Loucy (cell line): ENCODE measurements around the gene TSPAN9.

ENCODE experiments used
- H2AFZ ChIP-seq: fragments of 200-600 bp; sonication (generic); 2 replicates; pipeline ENCODE4 v1.6.0; 2016; ENCODE audit warnings: antibody characterized with exemption, mild to moderate bottlenecking, low read length, moderate library complexity
- H3F3A ChIP-seq: fragments of 200-600 bp; 2 replicates; pipeline ENCODE4 v1.6.0; 2016; ENCODE audit warnings: antibody characterized with exemption, low read depth, mild to moderate bottlenecking
- H3K27me3 ChIP-seq: fragments of 200-600 bp; sonication (generic); 2 replicates; pipeline ENCODE4 v1.6.1; 2014; ENCODE audit warnings: low read length, mild to moderate bottlenecking; ENCODE audit not compliant: insufficient read depth, poor library complexity, severe bottlenecking
- H3K36me3 ChIP-seq: fragments of 200-600 bp; sonication (generic); 2 replicates; pipeline ENCODE4 v1.6.1; 2016; ENCODE audit warnings: low read length; ENCODE audit not compliant: insufficient read depth
- H3K4me1 ChIP-seq: fragments of 200-600 bp; sonication (generic); 2 replicates; pipeline ENCODE4 v1.5.1; 2014; ENCODE audit warnings: low read length, mild to moderate bottlenecking; ENCODE audit not compliant: insufficient read depth, poor library complexity, severe bottlenecking
- H3K4me2 ChIP-seq: fragments of 200-600 bp; sonication (generic); 2 replicates; pipeline ENCODE4 v1.6.0; 2014; ENCODE audit warnings: antibody characterized with exemption, low read length, low read depth, mild to moderate bottlenecking; ENCODE audit not compliant: poor library complexity, severe bottlenecking
- H3K4me3 ChIP-seq: fragments of 200-600 bp; sonication (generic); 2 replicates; pipeline ENCODE4 v1.5.1; 2014; ENCODE audit warnings: low read length, mild to moderate bottlenecking, mixed read lengths; ENCODE audit not compliant: poor library complexity, severe bottlenecking
- H3K79me2 ChIP-seq: fragments of 200-600 bp; sonication (generic); 2 replicates; pipeline ENCODE4 v1.6.1; 2014; ENCODE audit warnings: low read length; ENCODE audit not compliant: insufficient read depth
- H3K9ac ChIP-seq: fragments of 200-600 bp; sonication (generic); 2 replicates; pipeline ENCODE4 v1.6.0; 2014; ENCODE audit warnings: mild to moderate bottlenecking, low read depth, low read length, moderate library complexity; ENCODE audit not compliant: poor library complexity, severe bottlenecking
- H3K9me2 ChIP-seq: fragments of 200-600 bp; sonication (generic); replicated peaks from 2 replicates; pipeline ENCODE4 v1.6.1; 2016; ENCODE audit warnings: low read depth, low read length, mixed read lengths
- H3K9me3 ChIP-seq: fragments of 200-600 bp; sonication (generic); 2 replicates; pipeline ENCODE4 v1.6.1; 2014; ENCODE audit warnings: mild to moderate bottlenecking, antibody characterized with exemption, low read length, low read depth; ENCODE audit not compliant: insufficient read depth
- H4K20me1 ChIP-seq: fragments of 200-600 bp; sonication (generic); 2 replicates; pipeline ENCODE4 v1.6.0; 2014; ENCODE audit warnings: antibody characterized with exemption, low read length, mild to moderate bottlenecking; ENCODE audit not compliant: insufficient read depth, poor library complexity, severe bottlenecking
- EZH2phosphoT487 ChIP-seq: fragments of 200-600 bp; IDR thresholded peaks from 2 replicates; pipeline ENCODE4 v1.6.1; 2018; ENCODE audit warnings: antibody characterized with exemption, mild to moderate bottlenecking, moderate library complexity, borderline replicate concordance
- TF ChIP-seq, protein P1 (sequence below): fragments of 200-600 bp; sonication (generic); conservative IDR thresholded peaks from 2 replicates; pipeline ENCODE4 v1.5.1; 2014; ENCODE audit warnings: mild to moderate bottlenecking, antibody characterized with exemption, low read length

Gene TSPAN9

GRCh38 chr12:3182426-3182825 is 105.2 kb downstream of the TSPAN9 start:
- Histone ChIP-seq H3K4me2 (no peak overlapping the region), H3K9ac (no peak overlapping the region), H3F3A (no peaks in the 10 kb centered on the region), H2AFZ (no peak overlapping the region), H3K9me2 (no peaks in the 10 kb centered on the region), H3K36me3 (no peaks in the 10 kb centered on the region), H4K20me1 (no peaks in the 10 kb centered on the region), H3K27me3 (no peaks in the 10 kb centered on the region), H3K79me2 (no peaks in the 10 kb centered on the region), H3K9me3 (no peaks in the 10 kb centered on the region), H3K4me3 (no peak overlapping the region), H3K4me1 (no peaks in the 10 kb centered on the region)
- TF ChIP-seq, protein P1, sequence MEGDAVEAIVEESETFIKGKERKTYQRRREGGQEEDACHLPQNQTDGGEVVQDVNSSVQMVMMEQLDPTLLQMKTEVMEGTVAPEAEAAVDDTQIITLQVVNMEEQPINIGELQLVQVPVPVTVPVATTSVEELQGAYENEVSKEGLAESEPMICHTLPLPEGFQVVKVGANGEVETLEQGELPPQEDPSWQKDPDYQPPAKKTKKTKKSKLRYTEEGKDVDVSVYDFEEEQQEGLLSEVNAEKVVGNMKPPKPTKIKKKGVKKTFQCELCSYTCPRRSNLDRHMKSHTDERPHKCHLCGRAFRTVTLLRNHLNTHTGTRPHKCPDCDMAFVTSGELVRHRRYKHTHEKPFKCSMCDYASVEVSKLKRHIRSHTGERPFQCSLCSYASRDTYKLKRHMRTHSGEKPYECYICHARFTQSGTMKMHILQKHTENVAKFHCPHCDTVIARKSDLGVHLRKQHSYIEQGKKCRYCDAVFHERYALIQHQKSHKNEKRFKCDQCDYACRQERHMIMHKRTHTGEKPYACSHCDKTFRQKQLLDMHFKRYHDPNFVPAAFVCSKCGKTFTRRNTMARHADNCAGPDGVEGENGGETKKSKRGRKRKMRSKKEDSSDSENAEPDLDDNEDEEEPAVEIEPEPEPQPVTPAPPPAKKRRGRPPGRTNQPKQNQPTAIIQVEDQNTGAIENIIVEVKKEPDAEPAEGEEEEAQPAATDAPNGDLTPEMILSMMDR = no peak
- no peak for TF ChIP-seq EZH2phosphoT487

DNA sequence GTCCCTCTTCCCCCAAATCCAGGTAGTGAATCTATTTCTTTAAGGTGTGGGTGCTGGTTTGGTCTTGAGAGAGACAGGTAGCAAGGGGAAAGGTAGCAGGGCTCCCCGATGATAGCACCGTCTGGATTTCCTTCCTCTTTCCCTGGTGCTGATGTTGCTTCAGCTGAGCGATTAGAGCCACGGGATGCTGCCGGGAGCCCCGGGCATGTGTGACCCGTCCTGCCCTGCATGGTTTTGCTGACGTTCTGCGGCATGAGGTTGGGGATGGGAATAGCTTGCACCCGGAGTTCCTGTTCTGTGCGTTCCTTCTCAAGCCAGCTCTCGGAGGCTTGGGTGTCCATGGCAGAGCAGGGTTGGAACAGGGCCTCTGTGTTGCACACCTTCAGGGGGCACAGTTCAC is 107.3 kb downstream of the TSPAN9 start:
- Histone ChIP-seq H4K20me1 (no peaks in the 10 kb centered on the region), H3K27me3 (no peaks in the 10 kb centered on the region), H3K4me3 (no peak overlapping the region), H3K79me2 (no peaks in the 10 kb centered on the region), H3K36me3 (no peaks in the 10 kb centered on the region), H3K4me1 (no peaks in the 10 kb centered on the region), H3K9ac (no peak overlapping the region), H3F3A (no peaks in the 10 kb centered on the region), H3K4me2 (no peak overlapping the region), H3K9me3 (no peaks in the 10 kb centered on the region), H3K9me2 (no peaks in the 10 kb centered on the region), H2AFZ (no peak overlapping the region)
- TF ChIP-seq, protein P1 = no peak
- TF ChIP-seq EZH2phosphoT487 = no peak

GRCh38 chr12:3185260-3185870 is 108.2 kb downstream of the TSPAN9 start:
- no peaks in the 10 kb centered on the region for H3K27me3 ChIP-seq
- H3K36me3 ChIP-seq = no peaks in the 10 kb centered on the region
- no peak overlapping the region for H2AFZ ChIP-seq
- H3K79me2 ChIP-seq = no peaks in the 10 kb centered on the region
- H3K9me2 ChIP-seq = no peaks in the 10 kb centered on the region
- no peaks in the 10 kb centered on the region for H4K20me1 ChIP-seq
- TF ChIP-seq, protein P1 = no peak
- TF ChIP-seq EZH2phosphoT487 = no peak
- no peak overlapping the region for H3K4me2 ChIP-seq
- no peak overlapping the region for H3K9ac ChIP-seq
- H3K9me3 ChIP-seq = no peaks in the 10 kb centered on the region
- H3K4me1 ChIP-seq = no peaks in the 10 kb centered on the region
- H3K4me3 ChIP-seq = no peak overlapping the region
- H3F3A ChIP-seq = no peaks in the 10 kb centered on the region
